HG03039 (cell line): ENCODE results near the gene APOL1.
"Not testable (repeated sequence)": the region's sequence is repeated elsewhere in the genome, so short reads cannot be mapped to it uniquely, and the experiment has no call there.

Experiments used
- ATAC-seq: cut with Tn5 transposase; IDR thresholded peaks from one replicate; pipeline ENCODE4 v1.9.1; 2021; ENCODE audit warnings: mild to moderate bottlenecking, moderate library complexity; ENCODE audit not compliant: unreplicated experiment

APOL1 gene

DNA sequence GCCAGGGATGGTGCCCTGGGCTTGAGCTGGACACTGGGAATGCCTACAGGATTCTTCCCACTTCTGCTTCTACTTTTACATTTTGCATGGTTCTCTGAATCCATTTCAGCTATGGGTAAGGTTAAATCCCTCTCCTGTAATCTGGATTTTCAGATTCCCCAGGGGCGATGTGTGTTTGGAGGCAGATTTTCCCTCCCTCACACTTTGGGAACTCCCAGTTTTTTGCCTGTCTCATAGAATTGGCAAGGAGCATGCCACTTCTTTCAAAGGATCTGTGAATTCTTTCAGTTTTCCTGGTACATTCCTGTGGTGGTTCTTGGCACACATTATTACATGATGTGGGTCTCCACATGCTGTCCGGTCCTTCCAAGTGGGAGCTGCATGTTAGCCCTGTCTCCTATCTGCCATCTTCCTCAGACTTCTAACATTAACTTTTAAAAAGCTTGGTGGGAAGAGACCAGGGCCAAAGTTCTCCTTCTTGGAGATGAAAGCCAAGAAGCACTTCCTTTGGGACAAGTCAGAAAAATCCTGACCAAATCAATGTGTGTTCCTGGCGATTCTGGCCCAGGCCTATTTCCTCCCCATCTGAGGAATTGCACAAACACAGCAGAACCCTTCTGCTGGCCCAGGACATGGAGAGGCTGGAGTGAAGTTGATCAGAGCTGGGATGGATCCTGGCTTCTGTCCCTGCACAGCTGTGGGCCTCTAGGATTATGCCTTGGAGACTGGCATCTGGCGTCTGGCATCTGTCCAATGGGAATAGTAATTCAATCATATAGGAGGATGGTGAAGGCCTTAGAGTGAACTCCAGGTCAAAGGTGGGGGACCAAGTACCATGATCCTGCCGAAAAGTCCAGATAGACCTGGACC, 8.2 kb upstream of the APOL1 start:
- no peak for ATAC-seq

DNA sequence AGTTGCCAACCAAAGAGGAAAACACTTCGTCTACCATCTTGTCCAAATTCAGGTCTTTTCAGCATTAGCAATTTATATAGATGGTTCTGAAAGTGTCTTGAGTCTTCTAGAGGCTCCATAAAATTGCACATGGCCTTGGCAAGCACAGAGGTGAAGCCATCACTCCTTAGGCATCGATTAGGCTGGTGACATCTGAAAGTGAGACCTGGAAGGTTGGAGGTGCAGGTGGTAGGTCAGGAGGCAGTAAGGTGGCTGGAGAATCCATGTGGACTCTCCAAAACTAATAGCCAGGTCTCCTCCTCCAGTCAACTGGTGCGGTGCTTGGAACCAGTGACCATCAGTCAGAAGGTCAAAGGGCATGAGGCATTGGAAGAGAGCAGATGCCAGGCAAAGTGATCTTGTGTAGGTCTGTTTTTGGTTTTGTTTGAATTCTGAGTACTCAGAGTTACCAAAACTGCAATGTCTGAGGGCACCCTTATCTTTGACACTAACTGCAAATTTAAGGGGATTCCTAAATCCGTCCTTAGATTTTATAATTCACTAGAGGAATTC, 7.1 kb upstream of the APOL1 start:
- ATAC-seq = no peak

DNA sequence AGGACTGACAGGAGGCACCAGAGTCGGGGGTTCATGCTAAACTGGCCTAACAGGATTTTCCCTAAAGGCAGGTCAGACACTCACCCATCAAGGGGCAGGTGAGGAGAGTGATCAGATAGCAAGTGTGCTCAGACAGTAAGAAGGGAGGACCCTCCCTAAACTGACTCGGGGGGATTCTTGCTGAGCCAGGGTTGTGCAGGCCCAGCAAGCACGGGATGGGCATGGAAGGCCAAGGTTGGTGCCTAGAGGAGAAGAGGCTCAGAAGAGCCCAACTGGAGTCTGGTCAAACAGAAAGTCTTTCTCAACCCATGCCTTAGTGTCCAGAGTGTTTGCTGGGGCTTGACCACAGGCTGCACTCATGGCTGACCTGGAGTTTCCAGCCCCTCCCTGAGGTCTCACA, 6.2 kb upstream of the APOL1 start:
- no peak for ATAC-seq

DNA sequence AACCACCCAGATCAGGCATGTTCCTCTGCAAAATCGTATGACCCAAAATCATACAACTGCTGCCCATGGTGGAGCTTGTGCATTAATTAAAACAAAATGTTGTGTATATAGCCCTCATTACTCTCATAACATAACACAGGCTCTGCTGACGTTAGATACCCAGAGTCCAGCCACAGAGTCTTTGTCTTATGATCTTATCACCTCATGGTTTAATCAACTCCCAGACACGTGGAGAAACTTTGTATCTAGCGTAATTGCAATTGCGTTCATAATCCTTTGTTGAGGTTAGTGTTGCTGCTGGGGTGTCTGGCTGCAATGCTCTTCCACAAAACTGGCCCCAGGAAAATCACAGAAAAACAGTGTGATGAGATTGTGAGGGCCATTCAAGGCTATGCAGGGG, 5.0 kb upstream of the APOL1 start:
- ATAC-seq = no peak

DNA sequence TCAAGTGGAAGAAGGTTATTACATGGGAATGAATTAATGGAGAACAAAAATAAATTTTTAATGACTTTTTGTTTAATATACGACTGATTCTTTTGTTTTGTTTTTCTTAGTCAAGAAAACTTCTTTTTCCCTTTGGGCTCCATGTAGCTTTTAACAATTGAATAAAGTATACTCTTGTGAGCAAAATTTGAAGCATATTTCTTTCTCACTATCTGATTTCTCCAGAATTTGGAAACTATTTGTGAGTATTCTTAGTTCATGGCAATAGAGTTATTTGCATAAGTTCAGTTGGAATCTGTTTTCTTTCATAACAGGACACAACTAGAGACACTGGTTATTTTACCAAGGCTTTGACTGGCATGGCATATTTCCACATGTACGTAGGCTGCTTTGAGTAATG, 3.8 kb upstream of the APOL1 start:
- no peak for ATAC-seq

DNA sequence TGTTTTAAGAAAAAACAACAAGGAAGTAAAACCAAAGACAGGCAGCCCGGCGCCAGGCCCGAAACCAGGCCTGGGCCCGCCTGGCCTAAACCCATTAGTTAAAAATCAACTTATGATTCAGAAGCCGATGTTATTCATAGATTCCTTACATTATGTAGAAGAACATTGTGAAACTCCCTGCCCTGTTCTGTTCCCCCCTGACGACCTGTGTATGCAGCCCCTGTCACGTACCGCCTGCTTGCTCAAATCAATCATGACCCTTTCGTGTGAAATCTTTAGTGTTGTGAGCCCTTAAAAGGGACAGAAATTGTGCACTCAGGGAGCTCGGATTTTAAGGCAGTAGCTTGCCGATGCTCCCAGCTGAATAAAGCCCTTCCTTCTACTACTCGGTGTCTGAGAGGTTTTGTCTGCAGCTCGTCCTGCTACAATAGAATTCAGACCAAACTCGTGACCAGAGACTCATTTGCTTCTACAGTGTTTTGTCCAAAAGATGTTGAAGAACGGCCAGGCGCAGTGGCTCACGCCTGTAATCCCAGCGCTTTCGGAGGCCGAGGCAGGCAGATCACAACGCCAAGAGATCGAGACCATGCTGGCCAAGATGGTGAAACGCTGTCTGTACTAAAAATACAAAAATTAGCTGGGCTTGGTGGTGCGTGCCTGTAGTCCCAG, 2.5 kb upstream of the APOL1 start:
- ATAC-seq = not testable (repeated sequence)

DNA sequence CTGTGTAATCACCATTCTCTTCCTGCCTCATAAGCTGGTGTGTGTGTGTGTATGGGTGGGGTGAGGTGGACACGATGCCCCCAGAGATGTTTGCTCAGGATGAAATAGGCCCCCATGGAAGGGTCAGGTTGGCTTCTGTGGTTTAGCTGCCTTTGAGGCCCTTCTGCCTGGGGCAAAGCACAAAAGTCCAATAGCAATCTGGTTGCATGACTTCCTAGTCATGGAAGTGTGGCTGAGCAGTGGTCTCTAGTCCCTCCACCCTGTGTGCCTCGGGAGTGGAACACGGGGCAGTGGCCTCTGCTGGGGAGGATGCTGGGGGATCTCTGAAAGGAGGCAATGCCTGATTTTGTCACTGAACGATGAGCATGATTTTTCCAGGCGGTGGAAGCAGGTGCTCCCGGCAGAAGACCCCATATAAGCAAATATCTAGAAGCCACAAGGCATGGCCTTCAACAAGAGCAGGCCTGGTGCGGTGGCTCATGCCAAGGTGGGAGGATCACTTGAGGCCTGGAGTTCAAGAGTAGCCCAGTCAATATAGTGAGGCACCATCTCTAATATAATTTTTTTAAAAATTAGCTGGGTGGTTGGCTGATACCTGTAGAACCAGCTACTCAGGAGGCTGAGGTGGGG, 839 bp upstream of the APOL1 start:
- ATAC-seq = not testable (repeated sequence)

DNA sequence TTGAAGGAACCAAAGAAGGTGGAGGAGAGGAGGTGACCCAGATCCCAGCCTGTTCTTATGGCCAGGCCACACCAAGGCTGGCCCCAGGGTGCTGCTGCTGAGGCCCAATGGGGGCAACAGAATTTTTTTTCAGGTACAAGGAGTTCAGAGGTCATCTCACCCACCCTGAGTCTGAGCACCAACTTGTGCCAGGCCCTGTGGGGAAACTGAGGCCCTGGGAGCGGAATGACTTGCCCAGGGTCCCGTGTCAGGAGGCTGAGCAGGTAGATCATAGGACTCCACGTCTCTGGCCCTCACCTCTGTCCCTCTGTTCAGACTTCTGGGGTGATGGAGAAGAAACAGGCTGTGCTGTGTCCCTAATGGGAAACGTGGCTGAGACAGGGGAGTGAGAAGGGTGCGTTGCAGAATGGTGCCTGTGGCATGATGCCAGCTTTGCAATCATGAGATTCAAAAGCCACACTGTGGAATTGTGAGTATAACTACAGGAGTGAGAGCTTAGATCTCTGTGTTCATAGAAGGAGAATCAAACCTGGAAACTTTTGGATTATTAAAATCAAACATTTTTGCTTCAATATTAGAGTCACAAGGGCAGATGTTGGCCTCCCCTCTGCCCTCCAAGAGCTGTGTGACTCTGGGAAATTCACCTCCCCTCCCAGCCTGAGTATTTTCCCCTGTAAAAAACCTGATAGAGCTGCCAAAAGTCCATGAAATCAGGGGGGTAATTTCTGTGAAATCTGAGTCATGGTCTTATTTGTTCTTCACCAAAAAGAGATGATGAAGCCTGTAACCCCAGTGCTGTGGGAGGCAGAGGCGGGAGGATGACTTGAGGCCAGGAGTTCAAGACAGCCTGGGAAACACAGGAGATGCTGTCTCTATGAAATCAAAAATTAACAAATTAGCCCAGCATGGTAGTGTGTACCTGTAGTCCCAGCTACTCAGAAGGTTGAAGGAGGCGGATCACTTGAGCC, 874 bp downstream of the APOL1 start:
- no peak for ATAC-seq

DNA sequence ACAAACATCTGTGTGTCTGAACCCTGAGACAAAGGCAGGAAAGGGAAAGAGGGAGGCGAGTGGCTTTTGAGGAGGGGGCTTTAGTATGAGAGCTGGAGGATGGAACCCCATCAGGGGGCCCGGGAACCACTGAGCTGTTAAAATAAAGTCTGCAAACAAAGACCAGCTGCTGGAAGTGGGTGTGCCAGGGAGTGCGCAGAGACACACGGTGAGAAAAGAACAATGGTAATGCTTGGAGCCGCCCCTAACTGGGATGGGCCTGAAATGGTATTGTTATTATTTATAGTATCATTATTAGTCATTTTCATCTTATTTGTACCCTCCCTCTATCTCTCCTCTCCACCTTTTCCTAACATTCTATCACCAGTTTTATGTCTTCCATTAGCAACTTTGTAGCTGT, 2.6 kb downstream of the APOL1 start:
- not testable (repeated sequence) for ATAC-seq

DNA sequence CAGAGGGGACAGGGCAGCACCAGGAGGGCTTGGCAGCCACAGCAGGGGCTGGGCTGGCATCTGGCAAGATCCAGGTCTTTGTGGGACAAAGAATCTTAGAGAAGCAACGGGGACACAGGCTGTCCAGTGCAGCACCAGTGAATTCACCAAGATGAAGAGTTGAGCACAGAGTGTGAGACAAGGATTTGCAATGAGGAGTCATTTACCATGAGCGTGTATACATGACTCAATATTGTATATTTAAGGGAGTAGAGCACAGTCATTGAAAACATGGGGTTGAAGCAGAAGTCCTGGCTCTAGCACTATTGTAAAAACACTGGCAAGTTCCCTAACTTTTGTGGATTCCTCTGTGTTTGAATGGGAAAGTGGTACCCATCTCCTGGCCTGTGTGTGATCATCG, 3.5 kb downstream of the APOL1 start:
- ATAC-seq = no peak

DNA sequence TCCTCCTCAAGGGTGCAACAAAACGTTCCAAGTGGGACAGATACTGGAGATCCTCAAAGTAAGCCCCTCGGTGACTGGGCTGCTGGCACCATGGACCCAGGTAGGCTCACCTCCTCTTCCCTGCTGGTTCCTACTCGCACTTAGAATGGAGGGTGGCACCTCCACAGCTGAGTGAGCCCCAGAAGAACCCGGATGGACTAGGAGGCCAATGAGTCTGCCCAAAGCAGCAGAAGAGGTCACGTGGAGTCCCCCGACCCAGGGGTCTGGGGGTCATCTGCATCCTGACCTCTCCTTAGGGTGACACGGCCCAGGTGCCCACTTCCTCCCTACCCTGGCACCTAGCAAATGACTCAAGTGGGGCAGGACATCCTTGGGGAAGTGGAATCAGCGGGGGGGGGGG, 4.4 kb downstream of the APOL1 start:
- no peak for ATAC-seq

DNA sequence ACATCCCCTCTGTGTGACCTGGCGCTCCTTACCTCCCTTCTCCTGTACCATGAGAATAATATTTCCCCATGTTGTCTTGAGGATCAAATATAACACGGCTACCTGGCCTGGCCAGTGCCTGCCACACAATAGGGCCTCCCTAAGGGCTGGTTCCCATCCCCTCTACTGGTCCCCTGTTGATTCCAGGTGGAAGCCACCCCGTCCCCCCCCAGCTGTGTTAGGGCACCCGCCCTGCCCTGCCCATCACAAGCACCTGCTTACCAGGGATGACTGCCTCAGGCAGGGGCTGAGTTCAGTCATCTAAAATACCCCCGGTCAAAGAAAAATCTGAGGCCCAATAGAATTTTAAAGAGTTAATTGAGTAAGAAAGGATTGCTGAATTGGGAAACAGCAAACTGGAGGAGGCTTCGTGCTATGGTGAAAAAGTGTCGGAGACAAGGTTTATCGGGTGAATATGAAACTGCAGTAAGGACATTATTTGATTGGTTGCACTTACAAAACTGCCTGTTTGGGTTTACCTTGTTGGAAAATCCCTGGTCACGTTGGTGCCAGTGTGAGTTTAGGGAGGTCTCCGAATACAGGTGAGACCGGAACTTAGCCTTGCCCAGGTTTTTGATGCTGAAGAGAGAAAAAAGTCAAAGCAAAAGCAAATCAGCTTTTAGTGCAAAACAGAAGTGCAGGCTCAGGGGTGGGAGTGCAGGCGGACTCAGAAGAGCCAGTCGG, 5.2 kb downstream of the APOL1 start:
- ATAC-seq = no peak

DNA sequence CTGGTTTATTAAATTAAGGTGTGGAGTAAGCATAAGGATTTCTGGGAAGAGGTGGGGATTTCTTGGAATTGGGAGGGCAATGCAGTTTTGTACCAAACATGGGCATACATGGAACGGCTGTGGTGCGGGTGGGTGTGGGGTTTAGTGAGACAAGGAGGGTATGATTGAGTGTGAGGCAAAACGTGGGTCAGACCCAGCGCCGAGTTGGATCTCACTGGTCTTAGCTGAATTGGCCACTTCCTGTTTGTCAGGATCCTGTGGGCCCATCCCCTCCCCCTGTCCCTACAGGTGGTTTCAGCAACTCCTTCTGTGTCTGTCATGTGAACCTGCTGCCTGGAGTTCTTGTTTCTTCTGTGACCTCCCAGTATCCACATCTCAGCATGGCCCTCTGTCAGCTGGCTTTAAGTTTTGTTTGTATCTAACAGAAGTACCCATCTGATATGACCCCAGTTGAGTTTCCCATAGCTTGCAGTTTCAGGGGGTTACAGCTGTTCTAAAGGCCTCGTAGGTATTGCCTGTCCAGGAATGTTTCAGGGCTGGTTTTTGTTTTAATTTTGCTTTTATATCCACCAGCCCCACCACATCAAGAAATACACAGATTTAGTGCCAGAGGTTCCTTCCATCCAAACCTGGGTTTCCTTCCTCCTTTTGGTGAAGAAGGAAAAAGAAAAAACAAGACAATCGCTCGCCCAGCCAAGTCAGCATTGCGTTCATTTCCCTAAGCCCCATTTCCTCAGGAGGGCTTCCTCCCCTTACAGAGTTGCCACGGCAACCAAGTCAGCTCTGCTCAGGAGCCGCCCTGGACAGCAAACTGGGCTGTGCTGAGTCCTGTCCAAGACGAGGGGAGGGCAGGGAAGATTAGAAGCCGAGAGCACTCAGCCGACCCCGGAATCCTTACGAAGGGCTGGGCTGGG, 6.0 kb downstream of the APOL1 start:
- ATAC-seq = no peak

DNA sequence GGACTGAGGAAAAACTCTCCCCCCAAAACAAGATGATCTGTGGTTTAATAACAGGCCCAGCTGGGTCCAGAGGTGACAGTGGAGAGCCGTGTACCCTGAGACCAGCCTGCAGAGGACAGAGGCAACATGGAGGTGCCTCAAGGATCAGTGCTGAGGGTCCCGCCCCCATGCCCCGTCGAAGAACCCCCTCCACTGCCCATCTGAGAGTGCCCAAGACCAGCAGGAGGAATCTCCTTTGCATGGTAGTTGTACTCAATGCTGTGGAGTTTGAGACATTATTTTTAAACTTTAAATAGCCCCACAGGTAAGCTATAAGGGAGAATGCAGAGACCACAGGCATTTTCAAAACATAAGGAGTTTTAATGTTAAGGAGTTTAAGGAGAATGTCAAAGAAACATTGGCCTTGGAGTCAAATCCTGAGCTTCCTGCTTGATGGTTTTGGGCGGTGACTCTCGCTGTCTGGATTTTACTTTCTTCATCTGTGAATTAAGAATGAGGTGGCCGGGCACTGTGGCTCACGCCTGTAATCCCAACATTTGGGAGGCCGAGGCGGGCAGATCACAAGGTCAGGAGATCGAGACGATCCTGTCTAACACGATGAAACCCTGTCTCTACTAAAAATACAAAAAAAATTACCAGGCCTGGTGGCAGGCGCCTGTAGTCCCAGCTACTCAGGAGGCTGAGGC, 6.8 kb downstream of the APOL1 start:
- no peak for ATAC-seq

DNA sequence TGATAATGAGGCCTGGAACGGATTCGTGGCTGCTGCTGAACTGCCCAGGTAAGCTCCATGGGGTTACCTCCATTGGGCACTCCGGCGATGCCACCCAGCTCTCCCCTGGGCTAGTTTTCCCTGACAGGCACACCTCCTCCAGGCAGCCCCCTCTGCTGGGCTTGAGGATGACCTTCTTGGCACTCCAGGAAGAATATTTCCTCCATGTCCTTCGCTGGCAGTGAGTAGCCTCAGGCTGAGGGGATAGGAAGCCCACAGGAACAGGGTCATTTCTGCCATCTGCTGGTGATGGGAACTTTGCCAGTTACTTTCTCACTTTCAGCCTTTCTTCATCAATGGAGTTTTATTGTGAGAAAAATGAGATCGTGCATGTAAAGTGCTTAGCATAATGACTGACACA, 8.7 kb downstream of the APOL1 start:
- ATAC-seq = not testable (repeated sequence)

DNA sequence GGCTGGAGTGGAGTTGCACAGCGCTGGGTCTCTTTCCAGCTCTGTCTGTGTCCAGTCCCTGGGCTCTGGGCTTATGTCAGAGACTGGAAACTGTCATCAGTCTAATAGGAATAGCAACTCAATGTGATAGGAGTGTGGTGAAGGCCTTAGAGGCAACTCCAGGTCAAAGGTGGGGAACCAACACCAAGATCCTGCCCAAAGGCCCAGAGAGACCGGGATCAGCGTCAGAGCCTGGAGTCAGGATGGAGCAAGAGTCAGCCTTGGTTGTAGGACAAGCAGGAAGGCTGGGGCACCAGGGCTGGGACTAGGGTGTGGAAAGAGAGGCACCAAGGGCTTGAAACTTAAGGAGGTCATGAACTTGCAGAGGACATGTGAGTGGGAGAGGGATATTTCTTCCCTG, 9.4 kb downstream of the APOL1 start:
- not testable (repeated sequence) for ATAC-seq

DNA sequence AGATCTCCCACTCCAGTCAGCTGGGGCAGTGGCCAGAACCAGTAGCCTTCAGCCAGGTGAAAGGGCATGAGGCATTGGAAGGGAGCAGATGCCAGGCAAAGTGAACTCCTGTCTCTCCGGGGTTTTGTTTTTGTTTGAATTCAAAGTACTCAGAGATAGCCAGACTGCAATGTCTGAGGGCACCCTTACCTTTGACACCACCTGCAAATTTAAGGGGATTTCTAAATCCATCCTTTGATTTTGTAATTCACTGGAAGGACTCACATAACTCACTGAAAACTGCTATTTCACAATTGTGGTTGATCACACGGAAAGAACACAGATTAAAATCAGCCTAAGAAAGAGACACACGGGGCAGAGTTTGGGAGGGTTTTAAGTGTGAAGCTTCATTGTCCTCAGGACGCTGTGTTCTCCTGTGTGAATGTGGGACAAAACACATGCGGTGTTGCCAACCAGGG, 10.3 kb downstream of the APOL1 start:
- not testable (repeated sequence) for ATAC-seq
